H7 (cell line): ENCODE measurements around the gene MOB3A. TPM values are rescaled to one million over a fixed set of nuclear protein-coding genes. Genes with fewer than 3 reads are reported as not detected.
"Not testable (repeated sequence)": the region's sequence is repeated elsewhere in the genome, so short reads cannot be mapped to it uniquely, and the experiment has no call there.

Source experiments
- DNase-seq: peaks from one replicate; pipeline ENCODE4 v3.0.0; 2012
- H3K27me3 ChIP-seq: 2 replicates; pipeline ENCODE4 v1.6.0; 2011; ENCODE audit warnings: mild to moderate bottlenecking, low read length; ENCODE audit not compliant: control insufficient read depth, insufficient read depth
- H3K36me3 ChIP-seq: replicated peaks from 2 replicates; pipeline ENCODE4 v1.5.1; 2011; ENCODE audit warnings: low read length; ENCODE audit not compliant: control insufficient read depth, insufficient read depth
- H3K4me3 ChIP-seq: 2 replicates; pipeline ENCODE4 v1.5.1; 2011; ENCODE audit warnings: low read depth, mild to moderate bottlenecking, control low read depth, low read length, moderate library complexity; ENCODE audit not compliant: insufficient read depth
- total RNA-seq: library from RNA; depleted of rRNA; stranded (reverse); fragments of >200 nt; shearing (Covaris generic); gene quantifications from 2 replicates; pipeline ENCODE4 v1.2.3, GENCODE V29; 2014; rRNA removed

The MOB3A gene
- 7.7 and 8.9 TPM in 2 replicates for total RNA-seq

- H3K4me3 ChIP-seq = peak within 1 kb of the TSS; percentile 71
- H3K36me3 ChIP-seq = peaks cover 3% of the 10 kb centered on the region
- DNase-seq = no peak
- no peaks in the 10 kb centered on the region for H3K27me3 ChIP-seq
These were observed at the start of gene MOB3A for GRCh38 chr19:2096034-2096479. TSS of gene MOB3A (minus strand) at chr19:2096326. CDS start at chr19:2078560, 17,766 bp downstream.

GRCh38 chr19:2145831-2146241, 49.7 kb upstream of the MOB3A start:
- Histone ChIP-seq H3K36me3 (no peaks in the 10 kb centered on the region; the same call in 1 of the 2 replicates), H3K4me3 (no peak overlapping the region), H3K27me3 (no peaks in the 10 kb centered on the region)
- no peak for DNase-seq

DNA sequence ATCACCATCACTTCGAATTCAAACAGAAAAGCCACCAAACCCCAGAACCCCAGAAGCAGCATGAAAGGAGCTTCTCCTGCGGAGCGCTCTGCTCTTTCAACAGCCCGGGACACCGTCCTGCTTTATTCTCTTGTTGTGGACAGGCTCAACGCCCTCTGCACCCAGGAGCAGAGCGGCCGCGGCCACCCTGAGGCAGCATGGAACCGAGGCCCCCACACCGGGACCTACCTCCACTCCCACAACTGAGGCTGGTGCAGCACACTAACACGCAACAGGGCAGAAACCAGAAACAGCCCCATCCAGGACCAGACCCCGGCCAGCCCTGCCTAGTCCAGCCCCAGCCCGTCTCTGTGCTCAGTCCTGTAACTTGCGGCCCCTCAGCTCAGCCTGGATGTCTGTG, 48.1 kb upstream of the MOB3A start:
- H3K4me3 ChIP-seq = no peak overlapping the region
- no peaks in the 10 kb centered on the region for H3K27me3 ChIP-seq
- no peaks in the 10 kb centered on the region; the same call in none of the 2 replicates for H3K36me3 ChIP-seq
- DNase-seq = no peak

DNA sequence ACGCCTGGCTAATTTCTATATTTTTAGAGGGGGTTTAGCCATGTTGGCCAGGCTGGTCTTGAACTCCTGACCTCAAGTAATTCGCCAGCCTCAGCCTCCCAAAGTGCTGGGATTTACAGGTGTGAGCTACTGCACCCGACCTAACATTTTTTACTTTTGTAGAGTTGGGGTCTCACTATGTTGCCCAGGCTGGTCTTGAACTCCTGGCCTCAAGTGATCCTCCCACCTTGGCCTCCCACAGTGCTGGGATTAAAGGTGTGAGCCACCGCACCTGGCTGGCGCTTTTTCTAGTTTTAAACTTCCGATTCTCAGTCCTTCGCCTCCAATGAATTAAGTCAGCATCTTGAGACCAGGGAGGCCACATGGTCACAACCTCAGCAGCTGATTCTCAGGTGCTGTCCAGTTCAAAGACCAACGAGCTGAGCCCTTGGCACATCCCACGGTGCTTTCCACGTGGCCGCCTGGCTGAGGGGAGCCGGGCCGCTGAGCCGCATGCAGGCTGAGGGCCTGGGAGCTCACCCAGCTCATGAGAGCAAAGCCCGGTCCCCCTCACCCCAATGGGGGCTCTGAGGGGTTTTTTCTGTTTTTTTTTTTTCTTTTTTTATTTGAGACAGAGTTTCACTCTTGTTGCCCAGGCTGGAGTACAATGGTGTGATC, 46.2 kb upstream of the MOB3A start:
- Histone ChIP-seq H3K36me3 (peaks cover 8% of the 10 kb centered on the region), H3K27me3 (no peaks in the 10 kb centered on the region), H3K4me3 (no peak overlapping the region)
- DNase-seq = no peak

DNA sequence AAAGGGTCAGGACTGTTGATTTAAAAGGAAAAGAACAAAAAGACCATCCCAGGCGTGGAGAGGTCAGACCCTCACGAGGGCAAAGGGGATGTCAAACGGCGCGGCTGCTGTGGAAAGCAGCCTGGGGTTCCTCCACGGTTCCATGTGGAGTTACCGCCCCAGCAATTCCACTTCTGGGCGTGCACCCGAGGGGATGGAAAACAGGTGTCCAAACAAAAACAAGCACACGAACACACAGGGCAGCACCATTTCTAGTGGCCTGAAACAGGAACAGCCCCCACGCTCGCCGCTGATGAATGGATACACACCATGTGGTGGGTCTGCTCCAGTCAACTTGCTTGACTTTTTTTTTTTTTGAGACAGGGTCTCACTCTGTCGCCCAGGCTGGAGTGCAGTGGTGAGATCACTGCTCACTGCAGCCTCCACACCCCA, 44.0 kb upstream of the MOB3A start:
- Histone ChIP-seq H3K36me3 (peaks cover 11% of the 10 kb centered on the region), H3K4me3 (no peak overlapping the region), H3K27me3 (no peaks in the 10 kb centered on the region)
- DNase-seq = no peak

GRCh38 chr19:2139385-2140137, 43.4 kb upstream of the MOB3A start:
- Histone ChIP-seq H3K4me3 (no peak overlapping the region), H3K36me3 (peaks cover 11% of the 10 kb centered on the region), H3K27me3 (no peaks in the 10 kb centered on the region)
- no peak for DNase-seq

GRCh38 chr19:2138061-2138728, 42.1 kb upstream of the MOB3A start:
- Histone ChIP-seq H3K36me3 (peaks cover 11% of the 10 kb centered on the region), H3K4me3 (no peak overlapping the region), H3K27me3 (no peaks in the 10 kb centered on the region)
- no peak for DNase-seq

GRCh38 chr19:2136796-2137195, 40.7 kb upstream of the MOB3A start:
- Histone ChIP-seq H3K4me3 (no peak overlapping the region), H3K27me3 (no peaks in the 10 kb centered on the region), H3K36me3 (peaks cover 23% of the 10 kb centered on the region)
- no peak for DNase-seq

DNA sequence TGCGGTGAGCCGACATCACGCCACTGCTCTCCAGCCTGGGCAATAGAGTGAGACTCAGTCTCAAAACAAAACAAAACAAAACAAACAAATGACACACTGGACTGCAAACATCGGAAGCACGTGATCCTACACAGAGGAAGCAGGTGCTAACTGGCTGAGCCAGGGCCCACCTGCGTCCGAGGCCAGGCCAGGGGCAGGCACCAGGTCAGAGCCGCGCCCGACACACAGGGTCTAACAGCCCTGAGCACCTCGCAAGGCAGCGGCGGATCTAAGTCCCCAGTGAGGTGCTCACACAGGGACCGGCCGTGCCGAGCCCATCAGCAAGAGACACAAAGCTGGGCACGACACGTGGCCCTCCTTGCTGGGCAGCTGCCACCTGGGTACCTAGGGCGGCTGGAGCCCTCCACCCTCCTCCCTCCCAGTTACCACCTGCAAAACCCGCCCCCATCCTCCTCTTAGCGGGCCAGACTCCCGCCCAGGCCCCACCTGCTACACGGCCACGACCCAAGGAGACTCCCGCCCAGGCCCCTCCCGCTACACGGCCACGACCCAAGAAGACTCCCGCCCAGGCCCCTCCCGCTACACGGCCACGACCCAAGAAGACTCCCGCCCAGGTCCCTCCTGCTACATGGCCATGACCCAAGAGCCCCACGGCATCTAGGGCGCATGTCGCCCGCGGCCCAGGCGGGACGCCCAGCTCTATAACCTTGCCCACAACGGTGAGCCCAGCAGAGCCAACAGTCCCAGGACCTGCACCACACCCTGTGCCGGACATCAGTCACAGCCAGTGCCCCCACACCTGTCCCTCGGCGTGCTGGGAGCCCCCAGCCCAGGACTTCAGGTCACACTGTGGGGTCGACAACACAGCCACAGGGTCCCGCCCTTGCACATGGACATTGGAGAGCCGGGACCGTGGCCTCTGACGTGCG, 39.6 kb upstream of the MOB3A start:
- H3K4me3 ChIP-seq = no peak overlapping the region
- DNase-seq = no peak
- peaks cover 26% of the 10 kb centered on the region for H3K36me3 ChIP-seq
- no peaks in the 10 kb centered on the region for H3K27me3 ChIP-seq

DNA sequence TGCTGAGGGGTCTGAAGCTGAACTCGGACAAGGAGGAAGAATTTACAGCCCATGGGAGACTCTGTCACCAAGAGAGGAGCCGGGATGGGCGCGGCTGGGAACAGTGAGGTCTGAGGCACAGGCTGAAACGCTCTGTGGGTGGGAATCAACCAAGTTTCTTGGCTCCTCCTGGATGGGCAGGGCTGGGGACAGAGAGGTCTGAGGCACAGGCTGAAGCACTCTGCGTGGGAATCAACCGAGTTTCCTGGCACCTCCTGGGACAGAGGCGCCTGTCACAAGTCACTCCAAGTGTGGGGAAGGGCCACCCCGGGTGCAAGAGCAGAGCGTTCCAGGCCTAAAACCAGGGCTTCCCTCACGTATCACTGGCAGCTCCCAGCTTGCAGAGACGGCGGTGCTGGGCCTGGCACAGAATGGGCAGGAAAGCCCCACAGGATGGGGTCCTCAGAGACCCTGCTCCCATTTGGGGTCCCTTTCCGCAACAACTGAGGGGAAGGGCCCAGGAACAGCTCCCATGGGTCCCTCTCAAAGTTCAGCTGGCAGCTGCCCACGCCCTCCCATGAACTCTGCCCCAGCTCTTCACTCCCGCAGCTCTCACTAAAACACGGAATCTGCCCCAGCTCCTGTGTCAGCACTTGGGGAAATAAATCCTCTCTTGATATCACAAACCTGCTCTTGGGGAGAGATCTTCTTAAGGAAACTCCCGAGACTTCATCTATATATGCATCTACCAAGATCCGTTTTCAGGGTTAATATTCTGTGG, 36.8 kb upstream of the MOB3A start:
- Histone ChIP-seq H3K27me3 (no peaks in the 10 kb centered on the region), H3K36me3 (peaks cover 30% of the 10 kb centered on the region), H3K4me3 (no peak overlapping the region)
- DNase-seq = no peak

DNA sequence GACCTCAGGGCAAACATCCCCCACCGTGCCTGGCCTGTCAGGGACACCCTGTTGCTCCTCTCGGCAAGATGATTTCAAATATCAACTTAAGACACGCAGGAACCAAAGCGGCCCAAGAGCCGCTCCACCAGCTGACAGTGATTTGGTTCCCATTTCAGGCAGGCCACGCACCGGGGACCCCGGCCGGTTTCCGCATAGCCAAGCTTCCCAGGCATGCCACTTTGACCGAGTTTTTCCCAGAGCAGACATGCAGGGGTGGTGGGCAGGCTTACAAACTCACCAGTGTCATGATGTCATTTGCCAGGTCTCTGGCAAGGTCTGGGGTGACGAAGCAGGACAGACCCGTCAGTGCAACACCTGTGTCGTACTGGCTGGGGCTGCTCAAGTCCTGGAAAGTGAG, 36.1 kb upstream of the MOB3A start:
- Histone ChIP-seq H3K36me3 (peaks cover 26% of the 10 kb centered on the region), H3K27me3 (no peaks in the 10 kb centered on the region), H3K4me3 (no peak overlapping the region)
- no peak for DNase-seq

DNA sequence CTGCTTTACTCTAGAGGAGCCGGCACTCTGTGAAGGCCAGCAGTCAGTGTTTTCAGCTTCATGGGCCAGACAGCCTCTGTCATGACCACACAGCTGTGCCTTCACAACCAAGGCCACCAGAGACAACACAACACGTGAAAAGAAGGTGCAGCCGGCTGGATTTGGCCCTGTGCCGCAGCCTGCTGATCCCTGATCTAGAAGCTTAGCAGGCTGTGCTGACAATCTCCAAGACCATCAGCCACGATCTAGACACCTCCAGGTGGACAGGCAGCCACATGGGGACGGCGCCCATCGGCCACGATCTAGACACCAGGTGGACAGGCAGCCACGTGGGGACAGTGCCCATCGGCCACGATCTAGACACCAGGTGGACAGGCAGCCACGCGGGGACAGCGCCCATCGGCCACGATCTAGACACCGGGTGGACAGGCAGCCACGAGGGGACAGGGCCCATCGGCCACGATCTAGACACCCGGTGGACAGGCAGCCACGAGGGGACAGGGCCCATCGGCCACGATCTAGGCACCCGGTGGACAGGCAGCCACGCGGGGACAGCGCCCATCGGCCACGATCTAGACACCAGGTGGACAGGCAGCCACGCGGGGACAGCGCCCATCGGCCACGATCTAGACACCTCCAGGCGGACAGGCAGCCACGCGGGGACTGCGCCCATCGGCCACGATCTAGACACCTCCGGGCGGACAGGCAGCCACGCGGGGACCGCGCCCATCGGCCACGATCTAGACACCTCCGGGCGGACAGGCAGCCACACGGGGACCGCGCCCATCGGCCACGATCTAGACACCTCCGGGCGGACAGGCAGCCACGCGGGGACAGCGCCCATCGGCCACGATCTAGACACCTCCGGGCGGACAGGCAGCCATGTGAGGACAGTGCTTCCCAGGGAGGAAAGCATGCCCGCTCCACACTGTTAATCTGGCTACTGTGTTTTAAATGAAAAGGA, 35.2 kb upstream of the MOB3A start:
- DNase-seq, H3K4me3 ChIP-seq, H3K27me3 ChIP-seq: not testable (repeated sequence)
- peaks cover 23% of the 10 kb centered on the region for H3K36me3 ChIP-seq
